B cell (primary cell): ENCODE results near the gene UBE2D1.

Experiments
- EZH2 ChIP-seq: IDR thresholded peaks from 2 replicates; pipeline ENCODE4 v1.6.1; 2012; ENCODE audit warnings: borderline replicate concordance, low read depth, mild to moderate bottlenecking, moderate library complexity, low read length; ENCODE audit not compliant: insufficient read depth, poor library complexity, severe bottlenecking
- TF ChIP-seq, protein P1 (sequence below): fragments of 200-600 bp; IDR thresholded peaks from one replicate; pipeline ENCODE4 v1.8.0; 2022; ENCODE audit warnings: antibody characterized with exemption, mild to moderate bottlenecking

DNA sequence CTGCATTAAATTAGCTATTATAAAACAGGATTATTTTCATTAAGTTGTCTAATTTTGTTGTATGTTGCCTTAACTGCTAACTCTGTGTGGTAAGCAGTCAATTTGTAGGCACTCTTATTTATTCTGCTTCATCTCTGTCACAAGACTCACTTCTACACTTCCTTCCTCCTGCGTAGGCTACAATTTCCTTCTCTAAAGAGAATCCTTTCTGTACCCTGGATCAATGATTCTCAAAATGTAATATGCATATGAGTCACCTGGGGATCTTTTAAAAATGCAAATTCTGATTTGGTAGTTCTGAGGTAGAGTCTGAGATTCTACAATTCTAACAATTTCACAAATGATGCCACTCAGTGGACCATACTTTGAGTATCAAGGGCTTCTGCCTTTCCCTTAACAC is 4.4 kb upstream of the UBE2D1 start:
- TF ChIP-seq, protein P1, sequence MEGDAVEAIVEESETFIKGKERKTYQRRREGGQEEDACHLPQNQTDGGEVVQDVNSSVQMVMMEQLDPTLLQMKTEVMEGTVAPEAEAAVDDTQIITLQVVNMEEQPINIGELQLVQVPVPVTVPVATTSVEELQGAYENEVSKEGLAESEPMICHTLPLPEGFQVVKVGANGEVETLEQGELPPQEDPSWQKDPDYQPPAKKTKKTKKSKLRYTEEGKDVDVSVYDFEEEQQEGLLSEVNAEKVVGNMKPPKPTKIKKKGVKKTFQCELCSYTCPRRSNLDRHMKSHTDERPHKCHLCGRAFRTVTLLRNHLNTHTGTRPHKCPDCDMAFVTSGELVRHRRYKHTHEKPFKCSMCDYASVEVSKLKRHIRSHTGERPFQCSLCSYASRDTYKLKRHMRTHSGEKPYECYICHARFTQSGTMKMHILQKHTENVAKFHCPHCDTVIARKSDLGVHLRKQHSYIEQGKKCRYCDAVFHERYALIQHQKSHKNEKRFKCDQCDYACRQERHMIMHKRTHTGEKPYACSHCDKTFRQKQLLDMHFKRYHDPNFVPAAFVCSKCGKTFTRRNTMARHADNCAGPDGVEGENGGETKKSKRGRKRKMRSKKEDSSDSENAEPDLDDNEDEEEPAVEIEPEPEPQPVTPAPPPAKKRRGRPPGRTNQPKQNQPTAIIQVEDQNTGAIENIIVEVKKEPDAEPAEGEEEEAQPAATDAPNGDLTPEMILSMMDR: no peak
- TF ChIP-seq EZH2: no peak
